Tibial nerve (tissue), 3 donors: ENCODE data around the gene FAM9B.

Experiments used
- EP300 ChIP-seq, 2 donors: sonication (generic); formaldehyde crosslinking; IDR thresholded peaks; one replicate each; pipeline ENCODE4 v1.6.1; 2017; ENCODE audit warnings: antibody characterized with exemption in 2 of 2, mild to moderate bottlenecking in 1 of 2
- POLR2A ChIP-seq, 2 donors: fragments of 450-650 bp; IDR thresholded peaks; one replicate each; pipeline ENCODE4 v1.6.1; 2017; ENCODE audit warnings: antibody characterized with exemption in 2 of 2, mild to moderate bottlenecking in 2 of 2, moderate library complexity in 2 of 2

DNA sequence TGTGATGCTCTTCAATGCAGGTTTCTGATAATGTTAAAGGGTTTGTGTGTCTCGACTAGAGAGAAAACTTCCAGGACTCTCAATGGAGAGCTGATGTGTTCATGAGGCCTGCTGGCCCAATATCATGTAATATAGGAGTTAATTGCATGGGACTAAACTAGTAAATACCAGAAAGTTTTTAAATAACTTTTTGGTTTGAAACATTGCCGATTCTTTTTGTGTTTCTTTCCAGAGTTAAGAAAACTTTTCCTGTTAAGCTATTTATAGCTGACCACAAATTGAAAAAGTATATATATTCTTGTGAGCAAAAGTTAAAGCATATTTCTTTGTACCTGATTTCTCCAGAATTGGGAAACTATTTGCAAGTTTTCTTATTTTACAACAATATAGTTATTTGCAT is 49.7 kb downstream of the FAM9B start:
- no peak for TF ChIP-seq POLR2A (IDR thresholded peaks at IDR 0.05)
- no peak for TF ChIP-seq EP300 (IDR thresholded peaks at IDR 0.05)
